A549 treated with ZK216348 at 1 μM for 4 hours (cell line): ENCODE results near the gene ZNRF1. TPM values are rescaled to one million over a fixed set of nuclear protein-coding genes. Genes with fewer than 3 reads are reported as not detected.

ENCODE experiments used
- total RNA-seq: library from RNA; stranded (reverse); fragments of 200-300 nt; extraction: Qiagen RNA extraction; gene quantifications from 5 replicates; pipeline ENCODE4 v1.2.3, GENCODE V29; 2022; ENCODE audit warnings: low read depth

Gene ZNRF1
- total RNA-seq: 19.0 to 26.4 TPM (median 24.8 TPM) in 5 replicates

GRCh38 chr16:74998481-74999218, at the start of gene ZNRF1:
Gene ZNRF1, plus strand, starts transcription at chr16:74999024. Its CDS starts 648 bp downstream, at chr16:74999672.

GRCh38 chr16:74984529-74985296, 14.1 kb upstream of the ZNRF1 start, which contains the start of gene WDR59:
Gene WDR59, minus strand, starts transcription at chr16:74985123. Its CDS starts 106 bp downstream, at chr16:74985017.

GRCh38 chr16:75116081-75116910, 117.5 kb downstream of the ZNRF1 start, which contains the start of gene LDHD:
Gene LDHD, minus strand, starts transcription at chr16:75116780. Its CDS starts 60 bp downstream, at chr16:75116720.

GRCh38 chr16:75148311-75149195, 149.7 kb downstream of the ZNRF1 start, which contains the start of gene ZFP1:
Gene ZFP1, plus strand, starts transcription at chr16:75148524. Its CDS starts 4,428 bp downstream, at chr16:75152952.

Other genes starting within 250 kb of the ZNRF1 start
- gene FA2H, start 224.2 kb upstream of the ZNRF1 start, total RNA-seq: 27.5 to 33.7 TPM (median 32.1 TPM) in 5 replicates
- gene WDR59, start 13.9 kb upstream of the ZNRF1 start, total RNA-seq: 23.4 to 34.2 TPM (median 31.0 TPM) in 5 replicates
- 0.34 to 1.4 TPM (median 0.86 TPM) in 5 replicates for gene LDHD, start 117.8 kb downstream of the ZNRF1 start, total RNA-seq
- 9.0 to 12.7 TPM (median 10.8 TPM) in 5 replicates for gene ZFP1, start 149.5 kb downstream of the ZNRF1 start, total RNA-seq
- gene CTRB2, start 208.1 kb downstream of the ZNRF1 start, total RNA-seq: not detected in 5 replicates
- gene CTRB1, start 220.0 kb downstream of the ZNRF1 start, total RNA-seq: not detected in 5 replicates